GM21447 (cell line): ENCODE data around the gene TMEM269.
"Not testable (repeated sequence)": the region's sequence is repeated elsewhere in the genome, so short reads cannot be mapped to it uniquely, and the experiment has no call there.

Source experiments
- ATAC-seq: cut with Tn5 transposase; IDR thresholded peaks from one replicate; pipeline ENCODE4 v1.9.1; 2021; ENCODE audit not compliant: unreplicated experiment

TMEM269 gene

GRCh38 chr1:42747125-42747524, 37.7 kb upstream of the TMEM269 start:
- ATAC-seq = no peak

GRCh38 chr1:42748021-42748420, 36.8 kb upstream of the TMEM269 start:
- no peak for ATAC-seq

GRCh38 chr1:42748461-42749410, 36.1 kb upstream of the TMEM269 start:
- no peak for ATAC-seq

GRCh38 chr1:42750041-42750440, 34.8 kb upstream of the TMEM269 start:
- no peak for ATAC-seq

GRCh38 chr1:42751511-42752070, 33.2 kb upstream of the TMEM269 start:
- ATAC-seq = not testable (repeated sequence)

- ATAC-seq = no peak
Observed at GRCh38 chr1:42752284-42752683, 32.5 kb upstream of the TMEM269 start.

- no peak for ATAC-seq
Observed at GRCh38 chr1:42753070-42753469, 31.7 kb upstream of the TMEM269 start.

GRCh38 chr1:42756956-42757891, 27.6 kb upstream of the TMEM269 start:
- ATAC-seq = no peak

- ATAC-seq = no peak
Observed at GRCh38 chr1:42757892-42758275, 26.9 kb upstream of the TMEM269 start.

- ATAC-seq = no peak
Observed at GRCh38 chr1:42758641-42759040, 26.1 kb upstream of the TMEM269 start.

GRCh38 chr1:42759114-42759513, 25.7 kb upstream of the TMEM269 start:
- no peak for ATAC-seq

GRCh38 chr1:42761567-42761966, 23.2 kb upstream of the TMEM269 start:
- ATAC-seq = no peak

- no peak for ATAC-seq
Observed at GRCh38 chr1:42762269-42762668, 22.5 kb upstream of the TMEM269 start.

GRCh38 chr1:42765269-42765668, 19.5 kb upstream of the TMEM269 start:
- ATAC-seq = no peak

- ATAC-seq = peak; percentile 27
Observed at GRCh38 chr1:42765832-42766740, 18.7 kb upstream of the TMEM269 start.

- peak; percentile 85 for ATAC-seq
Observed at GRCh38 chr1:42766741-42767509, 17.9 kb upstream of the TMEM269 start, which contains the start of the genes C1orf50 and P3H1. TSS of gene C1orf50 (plus strand) at chr1:42767249. CDS start at chr1:42767312, 63 bp downstream. TSS of gene P3H1 (minus strand) at chr1:42767028. CDS start at chr1:42766971, 57 bp downstream.

- peak; percentile 3 for ATAC-seq
Observed at GRCh38 chr1:42767510-42768000, 17.2 kb upstream of the TMEM269 start.

GRCh38 chr1:42768172-42768571, 16.6 kb upstream of the TMEM269 start:
- no peak for ATAC-seq

- no peak for ATAC-seq
Observed at GRCh38 chr1:42769811-42770210, 15.0 kb upstream of the TMEM269 start.
